HG02798 (cell line): ENCODE measurements around the gene CACNB4.
"Not testable (repeated sequence)": the region's sequence is repeated elsewhere in the genome, so short reads cannot be mapped to it uniquely, and the experiment has no call there.

Experiments
- ATAC-seq: cut with Tn5 transposase; IDR thresholded peaks from one replicate; pipeline ENCODE4 v1.9.1; 2021; ENCODE audit warnings: mild to moderate bottlenecking; ENCODE audit not compliant: unreplicated experiment, poor library complexity

The CACNB4 gene

GRCh38 chr2:152028182-152028862, 70.5 kb downstream of the CACNB4 start:
- no peak for ATAC-seq

GRCh38 chr2:152025678-152026287, 73.1 kb downstream of the CACNB4 start:
- ATAC-seq: peak; percentile 94

- no peak for ATAC-seq
These were observed 74.4 kb downstream of the CACNB4 start for GRCh38 chr2:152024477-152024876.

- no peak for ATAC-seq
These were observed 76.8 kb downstream of the CACNB4 start for GRCh38 chr2:152022090-152022489.

- ATAC-seq: not testable (repeated sequence)
These were observed 77.8 kb downstream of the CACNB4 start for GRCh38 chr2:152021001-152021400.

- no peak for ATAC-seq
These were observed 79.1 kb downstream of the CACNB4 start for GRCh38 chr2:152019732-152020131.

GRCh38 chr2:152016181-152017120, 82.4 kb downstream of the CACNB4 start:
- ATAC-seq: no peak

GRCh38 chr2:152015552-152015951, 83.3 kb downstream of the CACNB4 start:
- no peak for ATAC-seq

GRCh38 chr2:152012697-152013096, 86.1 kb downstream of the CACNB4 start:
- ATAC-seq: no peak

GRCh38 chr2:152011724-152012123, 87.1 kb downstream of the CACNB4 start:
- no peak for ATAC-seq

- no peak for ATAC-seq
These were observed 93.2 kb downstream of the CACNB4 start for GRCh38 chr2:152005607-152006006.

- not testable (repeated sequence) for ATAC-seq
These were observed 95.6 kb downstream of the CACNB4 start for GRCh38 chr2:152003283-152003682.

GRCh38 chr2:151999053-151999452, 99.8 kb downstream of the CACNB4 start:
- ATAC-seq: peak; percentile 78

GRCh38 chr2:151996243-151997003, 102.4 kb downstream of the CACNB4 start:
- ATAC-seq: no peak

GRCh38 chr2:151995161-151995557, 103.7 kb downstream of the CACNB4 start:
- no peak for ATAC-seq

GRCh38 chr2:151994178-151994577, 104.7 kb downstream of the CACNB4 start:
- ATAC-seq: not testable (repeated sequence)

- ATAC-seq: no peak
These were observed 107.8 kb downstream of the CACNB4 start for GRCh38 chr2:151991010-151991409.

GRCh38 chr2:151989378-151989777, 109.5 kb downstream of the CACNB4 start:
- no peak for ATAC-seq

- ATAC-seq: no peak
These were observed 111.4 kb downstream of the CACNB4 start for GRCh38 chr2:151987484-151987883.

GRCh38 chr2:151984424-151985083, 114.3 kb downstream of the CACNB4 start:
- ATAC-seq: no peak
